ENCODE data around the gene ZC3H7B. TPM values are rescaled to one million over a fixed set of nuclear protein-coding genes. Genes with fewer than 3 reads are reported as not detected.

ZC3H7B gene
- total RNA-seq, 1 experiment from 2014 or later = 55.8 TPM

- no peak for DNase-seq (ENCODE audit: low read depth, low spot score)
- in situ Hi-C loops (cut with HindIII; ENCODE audit: low pct_unique_long_range_greater_than_20kb, low sequenced_read_pairs) = no loop called here
These were observed 42.4 kb downstream of the ZC3H7B start for GRCh38 chr22:41343717-41344116.

- in situ Hi-C loops (cut with HindIII; ENCODE audit: low pct_unique_long_range_greater_than_20kb, low sequenced_read_pairs) = no loop called here
- no peak for DNase-seq (ENCODE audit: low read depth, low spot score)
These were observed 43.0 kb downstream of the ZC3H7B start for GRCh38 chr22:41344189-41344788.

GRCh38 chr22:41345807-41346335, 44.5 kb downstream of the ZC3H7B start:
- in situ Hi-C loops (cut with HindIII; ENCODE audit: low pct_unique_long_range_greater_than_20kb, low sequenced_read_pairs) = no loop called here
- no peak for DNase-seq (ENCODE audit: low read depth, low spot score)

- in situ Hi-C loops (cut with HindIII; ENCODE audit: low pct_unique_long_range_greater_than_20kb, low sequenced_read_pairs) = no loop called here
- DNase-seq (ENCODE audit: low read depth, low spot score) = no peak
These were observed 45.9 kb downstream of the ZC3H7B start for GRCh38 chr22:41347066-41347859.

GRCh38 chr22:41348964-41349484, 47.7 kb downstream of the ZC3H7B start:
- DNase-seq (ENCODE audit: low read depth, low spot score) = no peak

GRCh38 chr22:41350087-41350486, 48.8 kb downstream of the ZC3H7B start:
- in situ Hi-C loops (cut with HindIII; ENCODE audit: low pct_unique_long_range_greater_than_20kb, low sequenced_read_pairs) = no loop called here

More at GRCh38 chr22:41348964-41349484, 47.7 kb downstream of the ZC3H7B start:
- in situ Hi-C loops (cut with HindIII; ENCODE audit: low pct_unique_long_range_greater_than_20kb, low sequenced_read_pairs) = no loop called here

GRCh38 chr22:41351011-41351410, 49.7 kb downstream of the ZC3H7B start:
- no peak for DNase-seq (ENCODE audit: low read depth, low spot score)
- in situ Hi-C loops (cut with HindIII; ENCODE audit: low pct_unique_long_range_greater_than_20kb, low sequenced_read_pairs) = no loop called here

More at GRCh38 chr22:41350087-41350486, 48.8 kb downstream of the ZC3H7B start:
- no peak for DNase-seq (ENCODE audit: low read depth, low spot score)

- DNase-seq (ENCODE audit: low read depth, low spot score) = no peak
- in situ Hi-C loops (cut with HindIII; ENCODE audit: low pct_unique_long_range_greater_than_20kb, low sequenced_read_pairs) = no loop called here
These were observed 50.7 kb downstream of the ZC3H7B start for GRCh38 chr22:41352058-41352457.

- DNase-seq (ENCODE audit: low read depth, low spot score) = no peak
- in situ Hi-C loops (cut with HindIII; ENCODE audit: low pct_unique_long_range_greater_than_20kb, low sequenced_read_pairs) = no loop called here
These were observed 52.7 kb downstream of the ZC3H7B start for GRCh38 chr22:41353862-41354575.

GRCh38 chr22:41354979-41355378, 53.7 kb downstream of the ZC3H7B start:
- in situ Hi-C loops (cut with HindIII; ENCODE audit: low pct_unique_long_range_greater_than_20kb, low sequenced_read_pairs) = no loop called here
- DNase-seq (ENCODE audit: low read depth, low spot score) = no peak

GRCh38 chr22:41355895-41356294, 54.6 kb downstream of the ZC3H7B start:
- DNase-seq (ENCODE audit: low read depth, low spot score) = no peak
- in situ Hi-C loops (cut with HindIII; ENCODE audit: low pct_unique_long_range_greater_than_20kb, low sequenced_read_pairs) = no loop called here

- in situ Hi-C loops (cut with HindIII; ENCODE audit: low pct_unique_long_range_greater_than_20kb, low sequenced_read_pairs) = no loop called here
- DNase-seq (ENCODE audit: low read depth, low spot score) = no peak
These were observed 55.2 kb downstream of the ZC3H7B start for GRCh38 chr22:41356430-41357028.

GRCh38 chr22:41357191-41357590, 55.9 kb downstream of the ZC3H7B start:
- DNase-seq (ENCODE audit: low read depth, low spot score) = no peak
- in situ Hi-C loops (cut with HindIII; ENCODE audit: low pct_unique_long_range_greater_than_20kb, low sequenced_read_pairs) = no loop called here

GRCh38 chr22:41358927-41359326, 57.6 kb downstream of the ZC3H7B start:
- no peak for DNase-seq (ENCODE audit: low read depth, low spot score)
- in situ Hi-C loops (cut with HindIII; ENCODE audit: low pct_unique_long_range_greater_than_20kb, low sequenced_read_pairs) = no loop called here

- in situ Hi-C loops (cut with HindIII; ENCODE audit: low pct_unique_long_range_greater_than_20kb, low sequenced_read_pairs) = no loop called here
- DNase-seq (ENCODE audit: low read depth, low spot score) = no peak
These were observed 58.1 kb downstream of the ZC3H7B start for GRCh38 chr22:41359376-41359775.

GRCh38 chr22:41360126-41360525, 58.8 kb downstream of the ZC3H7B start:
- in situ Hi-C loops (cut with HindIII; ENCODE audit: low pct_unique_long_range_greater_than_20kb, low sequenced_read_pairs) = no loop called here
- DNase-seq (ENCODE audit: low read depth, low spot score) = no peak

GRCh38 chr22:41361716-41362310, 60.5 kb downstream of the ZC3H7B start:
- no peak for DNase-seq (ENCODE audit: low read depth, low spot score)
- in situ Hi-C loops (cut with HindIII; ENCODE audit: low pct_unique_long_range_greater_than_20kb, low sequenced_read_pairs) = no loop called here
